Esophagus muscularis mucosa (tissue), 4 donors: Measurements from ENCODE around the gene KCNQ2. TPM values are rescaled to one million over a fixed set of nuclear protein-coding genes. Genes with fewer than 3 reads are reported as not detected.

Source experiments
- DNase-seq: peaks from one replicate; pipeline ENCODE4 v3.0.0-alpha.2; 2017; ENCODE audit errors: extremely low spot score
- H3K27ac ChIP-seq, 4 donors: fragments of 200-600 bp; sonication (generic); replicated peaks in 1 of 4; 1 replicate in 3 of 4; 2 replicates in 1 of 4; pipeline ENCODE4 v1.5.1; 2016 to 2019; ENCODE audit warnings: mild to moderate bottlenecking in 1 of 4
- H3K27me3 ChIP-seq, 4 donors: fragments of 200-600 bp; sonication (generic); one replicate each; pipeline versions ENCODE4 v1.5.1 to v1.6.0; 2016 to 2019
- H3K36me3 ChIP-seq, 4 donors: fragments of 200-600 bp; sonication (generic); one replicate each; pipeline ENCODE4 v1.5.1; 2016 to 2019
- H3K4me1 ChIP-seq, 4 donors: fragments of 200-600 bp; sonication (generic); one replicate each; pipeline ENCODE4 v1.5.1; 2016 to 2019
- H3K4me3 ChIP-seq, 4 donors: fragments of 200-600 bp; sonication (generic); 1 replicate in 2 of 4; 2 replicates in 2 of 4; pipeline ENCODE4 v1.5.1; 2016 to 2019; ENCODE audit warnings: mild to moderate bottlenecking in 4 of 4, moderate library complexity in 1 of 4
- H3K9me3 ChIP-seq, 4 donors: fragments of 200-600 bp; sonication (generic); 1 replicate in 3 of 4; 2 replicates in 1 of 4; pipeline ENCODE4 v1.5.1; 2016 to 2019
- CTCF ChIP-seq, 3 experiments: fragments of 200-600 bp in 2 of 3; fragments of 450-650 bp in 1 of 3; sonication (generic) in 2 of 3; IDR thresholded peaks; one replicate each; pipeline ENCODE4 v1.5.1; 2017 to 2019; ENCODE audit warnings: antibody characterized with exemption in 3 of 3, mild to moderate bottlenecking in 2 of 3, moderate library complexity in 1 of 3
- EP300 ChIP-seq: sonication (generic); formaldehyde crosslinking; IDR thresholded peaks from one replicate; pipeline ENCODE4 v1.6.1; 2017; ENCODE audit warnings: antibody characterized with exemption
- POLR2A ChIP-seq: fragments of 450-650 bp; IDR thresholded peaks from one replicate; pipeline ENCODE4 v1.6.1; 2017; ENCODE audit warnings: antibody characterized with exemption, moderate library complexity, mild to moderate bottlenecking, low read depth
- POLR2AphosphoS5 ChIP-seq, 2 donors: sonication (generic); formaldehyde crosslinking; IDR thresholded peaks; one replicate each; pipeline ENCODE4 v1.6.1; 2017; ENCODE audit warnings: antibody characterized with exemption in 2 of 2
- WGBS: methylation state at CpG from one replicate; pipeline ENCODE4 v1.1.5; 2018; 5-methylcytosine and 5-hydroxymethylcytosine counted together
- intact Hi-C: fragments of 100-400 bp; cut with DNase I; formaldehyde crosslinking; loops from one replicate; pipeline ENCODE4 v1.15.1; 2023
- total RNA-seq, 4 donors: library from RNA; depleted of rRNA; stranded (reverse); fragments of >200 nt; gene quantifications; one replicate each; pipeline versions ENCODE4 v1.1.0 to v1.2.1, GENCODE V29; 2016

The KCNQ2 gene
- total RNA-seq, 4 donors from 2014 or later = 0.11 to 1.6 (median 0.50) TPM; not detected in 1

- Histone ChIP-seq H3K27me3 (peaks cover 0 to 99% (median 19%) of the 10 kb centered on the region in 4 donors), H3K27ac (no peak overlapping the region), H3K4me1 (peaks cover 5 to 6% (median 6%) of the 10 kb centered on the region in 4 donors), H3K36me3 (peaks cover 0 to 35% (median 0%) of the 10 kb centered on the region in 4 donors), H3K9me3 (peaks cover 0 to 9% (median 4%) of the 10 kb centered on the region in 4 donors), H3K4me3 (no peak overlapping the region)
- TF ChIP-seq EP300 (no peak), CTCF (IDR thresholded peaks at IDR 0.05) (no peak), POLR2A (no peak), POLR2AphosphoS5 (IDR thresholded peaks at IDR 0.05) (no peak)
- WGBS = 91% methylated on average over 14 of the region's 17 CpGs
- intact Hi-C loops = no loop called here
- DNase-seq = no peak
Observed at GRCh38 chr20:63486300-63486855, 13.9 kb upstream of the KCNQ2 start.

- intact Hi-C loops = no loop called here
- peaks cover 0 to 99% (median 19%) of the 10 kb centered on the region in 4 donors for H3K27me3 ChIP-seq
- TF ChIP-seq EP300 (no peak), POLR2A (no peak), CTCF (IDR thresholded peaks at IDR 0.05) (no peak), POLR2AphosphoS5 (IDR thresholded peaks at IDR 0.05) (no peak)
- WGBS = 18% methylated on average over 2 of the region's 18 CpGs
- H3K4me1 ChIP-seq = peaks cover 5 to 6% (median 6%) of the 10 kb centered on the region in 4 donors
- H3K36me3 ChIP-seq = peaks cover 0 to 20% (median 0%) of the 10 kb centered on the region in 4 donors
- H3K27ac ChIP-seq = no peak overlapping the region
- no peak overlapping the region for H3K4me3 ChIP-seq
- H3K9me3 ChIP-seq = peaks cover 0 to 9% (median 4%) of the 10 kb centered on the region in 4 donors
- no peak for DNase-seq
Observed at GRCh38 chr20:63484651-63485403, 12.4 kb upstream of the KCNQ2 start.

- DNase-seq = no peak
- no peak overlapping the region for H3K27ac ChIP-seq
- H3K4me1 ChIP-seq = peaks cover 5 to 6% (median 6%) of the 10 kb centered on the region in 4 donors
- peaks cover 0 to 99% (median 20%) of the 10 kb centered on the region in 4 donors for H3K27me3 ChIP-seq
- WGBS = 62% methylated on average over 6 of the region's 17 CpGs
- peaks cover 0 to 9% (median 4%) of the 10 kb centered on the region in 4 donors for H3K9me3 ChIP-seq
- intact Hi-C loops = no loop called here
- TF ChIP-seq EP300 = no peak
- TF ChIP-seq CTCF (IDR thresholded peaks at IDR 0.05) = no peak
- no peak for TF ChIP-seq POLR2AphosphoS5 (IDR thresholded peaks at IDR 0.05)
- TF ChIP-seq POLR2A = no peak
- peaks cover 0 to 16% (median 0%) of the 10 kb centered on the region in 4 donors for H3K36me3 ChIP-seq
- H3K4me3 ChIP-seq = no peak overlapping the region
Observed at GRCh38 chr20:63484236-63484635, 11.8 kb upstream of the KCNQ2 start.

GRCh38 chr20:63483834-63484233, 11.4 kb upstream of the KCNQ2 start:
- Histone ChIP-seq H3K27me3 (peaks cover 0 to 99% (median 21%) of the 10 kb centered on the region in 4 donors), H3K27ac (no peak overlapping the region)

More at GRCh38 chr20:63483834-63484233, 11.4 kb upstream of the KCNQ2 start:
- DNase-seq = no peak
- no peak for TF ChIP-seq POLR2AphosphoS5 (IDR thresholded peaks at IDR 0.05)
- TF ChIP-seq EP300 = no peak
- no peak for TF ChIP-seq POLR2A
- no peak for TF ChIP-seq CTCF (IDR thresholded peaks at IDR 0.05)
- H3K36me3 ChIP-seq = peaks cover 0 to 12% (median 0%) of the 10 kb centered on the region in 4 donors
- H3K9me3 ChIP-seq = peaks cover 0 to 9% (median 4%) of the 10 kb centered on the region in 4 donors
- no peak overlapping the region for H3K4me3 ChIP-seq
- H3K4me1 ChIP-seq = peaks cover 5 to 6% (median 6%) of the 10 kb centered on the region in 4 donors
- WGBS = 71% methylated on average over 11 of the region's 12 CpGs
- intact Hi-C loops = no loop called here
